GM18519 (cell line): ENCODE results near the gene CYP4F2.
"Not testable (repeated sequence)": the region's sequence is repeated elsewhere in the genome, so short reads cannot be mapped to it uniquely, and the experiment has no call there.

ENCODE experiments used
- ATAC-seq: cut with Tn5 transposase; IDR thresholded peaks from one replicate; pipeline ENCODE4 v1.9.1; 2021; ENCODE audit warnings: mild to moderate bottlenecking, moderate library complexity; ENCODE audit not compliant: unreplicated experiment, low FRiP score

Gene CYP4F2

GRCh38 chr19:15897738-15898276 lies at the start of gene CYP4F2:
Gene CYP4F2, minus strand, starts transcription at chr19:15898074. Its CDS starts 463 bp downstream, at chr19:15897611.
- ATAC-seq = no peak

- ATAC-seq = no peak
Observed at GRCh38 chr19:15945301-15945700, 47.4 kb upstream of the CYP4F2 start.

GRCh38 chr19:15944401-15944800 lies 46.5 kb upstream of the CYP4F2 start:
- no peak for ATAC-seq

- no peak for ATAC-seq
Observed at GRCh38 chr19:15937771-15938170, 39.9 kb upstream of the CYP4F2 start.

GRCh38 chr19:15936950-15937349 lies 39.1 kb upstream of the CYP4F2 start:
- ATAC-seq = no peak

GRCh38 chr19:15936173-15936572 lies 38.3 kb upstream of the CYP4F2 start:
- no peak for ATAC-seq

- no peak for ATAC-seq
Observed at GRCh38 chr19:15935167-15935702, 37.4 kb upstream of the CYP4F2 start.

- no peak for ATAC-seq
Observed at GRCh38 chr19:15934332-15935078, 36.6 kb upstream of the CYP4F2 start, which contains the start of gene CYP4F11. Gene CYP4F11, minus strand, starts transcription at chr19:15934529. Its CDS starts 121 bp downstream, at chr19:15934408.

GRCh38 chr19:15933761-15934331 lies 36.0 kb upstream of the CYP4F2 start:
- not testable (repeated sequence) for ATAC-seq

GRCh38 chr19:15928321-15928720 lies 30.4 kb upstream of the CYP4F2 start:
- ATAC-seq = no peak

- no peak for ATAC-seq
Observed at GRCh38 chr19:15926484-15926883, 28.6 kb upstream of the CYP4F2 start.

- no peak for ATAC-seq
Observed at GRCh38 chr19:15923702-15924101, 25.8 kb upstream of the CYP4F2 start.

- no peak for ATAC-seq
Observed at GRCh38 chr19:15922021-15922420, 24.1 kb upstream of the CYP4F2 start.

- ATAC-seq = no peak
Observed at GRCh38 chr19:15919243-15919642, 21.4 kb upstream of the CYP4F2 start.

- no peak for ATAC-seq
Observed at GRCh38 chr19:15915109-15915508, 17.2 kb upstream of the CYP4F2 start.

- no peak for ATAC-seq
Observed at GRCh38 chr19:15913830-15914229, 16.0 kb upstream of the CYP4F2 start.

GRCh38 chr19:15913384-15913783 lies 15.5 kb upstream of the CYP4F2 start:
- no peak for ATAC-seq

GRCh38 chr19:15911599-15912235 lies 13.8 kb upstream of the CYP4F2 start:
- no peak for ATAC-seq

- ATAC-seq = no peak
Observed at GRCh38 chr19:15905026-15905425, 7.2 kb upstream of the CYP4F2 start.

GRCh38 chr19:15902898-15903297 lies 5.0 kb upstream of the CYP4F2 start:
- ATAC-seq = not testable (repeated sequence)

- ATAC-seq = no peak
Observed at GRCh38 chr19:15902254-15902653, 4.4 kb upstream of the CYP4F2 start.
